HepG2 (cell line): ENCODE data around the gene HLF. TPM values are rescaled to one million over a fixed set of nuclear protein-coding genes. Genes with fewer than 3 reads are reported as not detected.

Source experiments
- AGO2 ChIP-seq: fragments of 200-400 bp; formaldehyde crosslinking; optimal IDR thresholded peaks from 2 replicates; pipeline ENCODE3; 2017; ENCODE audit warnings: mild to moderate bottlenecking, low read depth, low read length, moderate library complexity
- ATF2 ChIP-seq: sonication (generic); formaldehyde crosslinking; IDR thresholded peaks from 2 replicates; pipeline ENCODE4 v1.4.0; 2020; ENCODE audit warnings: missing genetic modification reagents
- BHLHE40 ChIP-seq: IDR thresholded peaks from 2 replicates; pipeline ENCODE4 v1.6.1; 2011; ENCODE audit warnings: low read length, improper control_type of control experiment
- BRCA1 ChIP-seq: sonication (generic); formaldehyde crosslinking; IDR thresholded peaks from 2 replicates; pipeline ENCODE4 v1.4.0; 2020; ENCODE audit warnings: missing genetic modification reagents
- HHEX ChIP-seq: IDR thresholded peaks from 2 replicates; pipeline ENCODE4 v1.6.1; 2016; ENCODE audit warnings: control low read depth
- JUNB ChIP-seq: sonication (generic); formaldehyde crosslinking; IDR thresholded peaks from 2 replicates; pipeline ENCODE4 v1.8.0; 2022; ENCODE audit warnings: missing genetic modification reagents, mild to moderate bottlenecking, borderline replicate concordance
- KAT2B ChIP-seq: fragments of 150-350 bp; IDR thresholded peaks from 2 replicates; pipeline ENCODE4 v1.6.1; 2014; ENCODE audit warnings: low read depth, low read length, borderline replicate concordance
- MXD1 ChIP-seq: sonication (generic); formaldehyde crosslinking; IDR thresholded peaks from 2 replicates; pipeline ENCODE4 v1.4.0; 2020; ENCODE audit warnings: mild to moderate bottlenecking, missing genetic modification reagents
- NAIF1 ChIP-seq: sonication (generic); formaldehyde crosslinking; IDR thresholded peaks from 2 replicates; pipeline ENCODE4 v1.5.0; 2020; ENCODE audit warnings: mild to moderate bottlenecking, missing genetic modification reagents, borderline replicate concordance
- NFATC3 ChIP-seq: sonication (generic); formaldehyde crosslinking; IDR thresholded peaks from 2 replicates; pipeline ENCODE4 v1.5.1; 2020; ENCODE audit warnings: mild to moderate bottlenecking, missing genetic modification reagents
- NFE2L2 ChIP-seq: fragments of 150-350 bp; IDR thresholded peaks from 2 replicates; pipeline ENCODE4 v1.6.1; 2014; ENCODE audit warnings: low read length
- PITX1 ChIP-seq: sonication (generic); formaldehyde crosslinking; IDR thresholded peaks from 2 replicates; pipeline ENCODE4 v1.5.1; 2020; ENCODE audit warnings: mild to moderate bottlenecking, missing genetic modification reagents
- PLRG1 ChIP-seq: fragments of 450-650 bp; conservative IDR thresholded peaks from 2 replicates; pipeline ENCODE4 v1.6.1; 2016
- RBAK ChIP-seq: sonication (generic); formaldehyde crosslinking; IDR thresholded peaks from 2 replicates; pipeline ENCODE4 v1.5.1; 2020; ENCODE audit warnings: mild to moderate bottlenecking, missing genetic modification reagents
- RFX5 ChIP-seq: IDR thresholded peaks from 2 replicates; pipeline ENCODE4 v1.6.1; 2011; ENCODE audit warnings: low read depth, low read length, improper control_type of control experiment
- RFXANK ChIP-seq: IDR thresholded peaks from 2 replicates; pipeline ENCODE4 v1.6.1; 2016
- TBL1XR1 ChIP-seq: fragments of 150-350 bp; IDR thresholded peaks from 2 replicates; pipeline ENCODE4 v1.6.1; 2014; ENCODE audit warnings: borderline replicate concordance, low read length; ENCODE audit not compliant: partially characterized antibody
- TBX2 ChIP-seq: sonication (generic); formaldehyde crosslinking; IDR thresholded peaks from 2 replicates; pipeline ENCODE4 v1.5.0; 2020; ENCODE audit warnings: missing genetic modification reagents, mild to moderate bottlenecking, borderline replicate concordance
- YY1 ChIP-seq: IDR thresholded peaks from 2 replicates; pipeline ENCODE4 v1.6.1; 2011; ENCODE audit warnings: low read length, low read depth, moderate library complexity, mild to moderate bottlenecking; ENCODE audit not compliant: insufficient read depth, insufficient replicate concordance
- ZBTB20 ChIP-seq: sonication (generic); formaldehyde crosslinking; IDR thresholded peaks from 2 replicates; pipeline ENCODE4 v1.8.1; 2023; ENCODE audit warnings: missing genetic modification reagents, low read depth, mild to moderate bottlenecking, borderline replicate concordance
- ZNF121 ChIP-seq: sonication (generic); formaldehyde crosslinking; IDR thresholded peaks from 2 replicates; pipeline ENCODE4 v1.5.0; 2020; ENCODE audit warnings: mild to moderate bottlenecking, missing genetic modification reagents
- ZNF18 ChIP-seq: sonication (generic); formaldehyde crosslinking; IDR thresholded peaks from 2 replicates; pipeline ENCODE4 v1.8.0; 2022; ENCODE audit warnings: mild to moderate bottlenecking, missing genetic modification reagents; ENCODE audit not compliant: insufficient replicate concordance
- ZNF326 ChIP-seq: sonication (generic); formaldehyde crosslinking; IDR thresholded peaks from 2 replicates; pipeline ENCODE4 v1.4.0; 2020; ENCODE audit warnings: missing genetic modification reagents, borderline replicate concordance
- ZNF563 ChIP-seq: sonication (generic); formaldehyde crosslinking; IDR thresholded peaks from 2 replicates; pipeline ENCODE4 v1.8.0; 2022; ENCODE audit warnings: mild to moderate bottlenecking, moderate library complexity, missing genetic modification reagents
- ZNF567 ChIP-seq: sonication (generic); formaldehyde crosslinking; IDR thresholded peaks from 2 replicates; pipeline ENCODE4 v1.8.1; 2023; ENCODE audit warnings: mild to moderate bottlenecking, missing genetic modification reagents, borderline replicate concordance
- ZNF597 ChIP-seq: sonication (generic); formaldehyde crosslinking; IDR thresholded peaks from 2 replicates; pipeline ENCODE4 v1.5.0; 2020; ENCODE audit warnings: missing genetic modification reagents
- ZNF615 ChIP-seq: sonication (generic); formaldehyde crosslinking; IDR thresholded peaks from 2 replicates; pipeline ENCODE4 v1.5.0; 2020; ENCODE audit warnings: mild to moderate bottlenecking, missing genetic modification reagents, borderline replicate concordance
- polyA plus RNA-seq, 8 experiments: library from polyadenylated mRNA; depleted of rRNA in 3 of 8; stranded (reverse) in 7 of 8; unstranded in 1 of 8; fragments of >200 nt; fragmentation: Illumina TruSeq in 4 of 8; extraction: Trizol in 4 of 8; gene quantifications; 2 replicates each; pipeline versions ENCODE4 v1.2.1 to v1.2.3, GENCODE V29; 2011 to 2016; ENCODE audit warnings: low read depth in 4 of 8, missing spikeins in 1 of 8, mixed read lengths in 1 of 8; ENCODE audit not compliant: insufficient read depth in 1 of 8
- total RNA-seq, 5 experiments: library from RNA; depleted of rRNA; stranded (reverse); fragments of >200 nt; fragmentation: Illumina TruSeq; extraction: Trizol; gene quantifications; 2 replicates each; pipeline ENCODE4 v1.2.3, GENCODE V29; 2016; ENCODE audit warnings: low read depth in 1 of 5

HLF gene
- total and polyA plus RNA-seq, 2 of the 13 experiments (the other 11 are each of a cell fraction or from before 2014, with no cell fraction given) = 202 to 346 TPM

- TF ChIP-seq NFE2L2 (no peak), BHLHE40 (peak; percentile 68; the same call in 1 of the 2 replicates), NFATC3 (CRISPR knock-in tag) (0 out of 2 replicates have a peak, but pooled peaks have one; percentile 31), PLRG1 (no peak), ZNF563 (CRISPR knock-in tag) (peak; percentile 69; the same call in 1 of the 2 replicates), NAIF1 (CRISPR knock-in tag) (0 out of 2 replicates have a peak, but pooled peaks have one; percentile 42), AGO2 (peak; percentile 87), TBL1XR1 (no peak), MXD1 (CRISPR knock-in tag) (peak; percentile 54; the same call in 1 of the 2 replicates), BRCA1 (CRISPR knock-in tag) (no peak), RFXANK (CRISPR knock-in tag) (no peak), HHEX (no peak), RFX5 (no peak), PITX1 (CRISPR knock-in tag) (no peak), JUNB (no peak), TBX2 (CRISPR knock-in tag) (peak; percentile 63; the same call in 1 of the 2 replicates), KAT2B (no peak), YY1 (no peak), ZBTB20 (CRISPR knock-in tag) (no peak), ZNF326 (CRISPR knock-in tag) (no peak), ATF2 (no peak), ZNF597 (no peak), ZNF615 (no peak), ZNF18 (CRISPR knock-in tag) (no peak), ZNF121 (CRISPR knock-in tag) (0 out of 2 replicates have a peak, but pooled peaks have one; percentile 15), ZNF567 (CRISPR knock-in tag) (no peak), RBAK (CRISPR knock-in tag) (no peak)
These were observed 9.0 kb downstream of the HLF start (continued) for GRCh38 chr17:55273579-55274354.
